Heart left ventricle (tissue), 16 donors: ENCODE results near the gene KLHL26. TPM values are rescaled to one million over a fixed set of nuclear protein-coding genes. Genes with fewer than 3 reads are reported as not detected.

Experiments used
- ATAC-seq, 4 donors: fragments of 200-7000 bp; cut with Tn5 transposase; one replicate each; pipeline ENCODE4 v1.9.1; 2020 to 2022; ENCODE audit warnings: moderate library complexity in 4 of 4, mild to moderate bottlenecking in 3 of 4, moderate number of reproducible peaks in 1 of 4
- DNase-seq, 5 donors: peaks; one replicate each; pipeline ENCODE4 v3.0.0-alpha.2; 2020
- H3K27ac ChIP-seq, 12 donors: fragments of 200-600 bp; sonication (generic) in 4 of 12; one replicate each; pipeline versions ENCODE4 v1.5.0 to v1.8.0; 2016 to 2022; ENCODE audit warnings: mild to moderate bottlenecking in 2 of 12
- H3K27me3 ChIP-seq, 9 donors: fragments of 200-600 bp; sonication (generic) in 2 of 9; one replicate each; pipeline versions ENCODE4 v1.5.1 to v1.8.0; 2016 to 2022; ENCODE audit warnings: mild to moderate bottlenecking in 3 of 9
- H3K36me3 ChIP-seq, 9 donors: fragments of 200-600 bp; sonication (generic) in 2 of 9; one replicate each; pipeline versions ENCODE4 v1.5.0 to v1.8.0; 2018 to 2022; ENCODE audit warnings: mild to moderate bottlenecking in 2 of 9
- H3K4me1 ChIP-seq, 12 donors: fragments of 200-600 bp; sonication (generic) in 4 of 12; one replicate each; pipeline versions ENCODE4 v1.5.0 to v1.8.0; 2016 to 2022; ENCODE audit warnings: mild to moderate bottlenecking in 3 of 12
- H3K4me3 ChIP-seq, 12 donors: fragments of 200-600 bp; sonication (generic) in 4 of 12; one replicate each; pipeline versions ENCODE4 v1.5.0 to v1.8.0; 2017 to 2022; ENCODE audit warnings: mild to moderate bottlenecking in 9 of 12, moderate library complexity in 4 of 12
- H3K9me3 ChIP-seq, 12 donors: fragments of 200-600 bp; sonication (generic) in 4 of 12; one replicate each; pipeline versions ENCODE4 v1.5.0 to v1.8.0; 2016 to 2022; ENCODE audit warnings: mild to moderate bottlenecking in 1 of 12
- CTCF ChIP-seq, 12 donors: fragments of 200-600 bp; sonication (generic) in 4 of 12; IDR thresholded peaks; one replicate each; pipeline versions ENCODE4 v1.5.0 to v1.8.0; 2018 to 2022; ENCODE audit warnings: antibody characterized with exemption in 12 of 12, mild to moderate bottlenecking in 5 of 12
- POLR2A ChIP-seq, 2 donors: fragments of 450-650 bp; IDR thresholded peaks; one replicate each; pipeline ENCODE4 v1.6.1; 2017; ENCODE audit warnings: antibody characterized with exemption in 2 of 2, mild to moderate bottlenecking in 2 of 2, moderate library complexity in 2 of 2
- WGBS, 4 donors: extraction: QIAGEN DNeasy Blood & Tissue Kit in 2 of 4; methylation state at CpG; one replicate each; pipeline versions ENCODE4 v1.1.5 to v1.1.7; 2013 to 2018; 5-methylcytosine and 5-hydroxymethylcytosine counted together
- intact Hi-C, 10 donors: fragments of 100-400 bp; cut with DNase I; formaldehyde crosslinking; loops; one replicate each; pipeline versions ENCODE4 v1.11.1 to v1.14.2; 2022
- polyA plus RNA-seq, 2 donors: library from polyadenylated mRNA; stranded (reverse); fragments of 200-250 nt; gene quantifications; one replicate each; pipeline ENCODE4 v1.2.3, GENCODE V29; 2013
- total RNA-seq, 9 donors: library from RNA; depleted of rRNA in 2 of 9; stranded (reverse); fragments of >200 nt in 2 of 9; fragmentation: NEBNext Ultra II Directional in 3 of 9; extraction: Animal tissue kit (Norgen Biotek cat#: 25700) in 3 of 9; gene quantifications; one replicate each; pipeline versions ENCODE4 v1.1.0 to v1.2.4, GENCODE V29; 2016 to 2023
- donor health status: ischemic (EF 13 %, LVEDD 7.1; RV severe dilation, severe dysfunction).
- donor health status: healthy with polysubstance abuse.
- donor health status: DM: no; HTN: yes; CAD: no.
- donor health status: DM: no; HTN: no; CAD: no.
- donor health status: ischemic (EF 25% LVEDD 6.9; RV normal size, moderate dysfunction).
- donor health status: ischemic (EF 25% LVEDD 5.7; RV mildly dilated, moderate dysfunction).
- donor health status: healthy.
- donor health status: DM: yes; HTN: yes; CAD: no.
- donor health status: ischemic (EF 35%, LVEDD 5.7; RV mildly dilated, moderate dysfunction).
- donor health status: nonischemic (EF 11% LVEDD 7.7; RV severe dilation, severe dysfunction).
- donor health status: DM: yes; HTN: yes; CAD: no.
- donor health status: PGD.
- donor health status: ischemic (EF 29% LVEDD 5.4; RV normal size, mild dysfunction).
- donor health status: nonischemic (EF 23%, LVEDD 6.1; RV moderate dilation, normal function).

Gene KLHL26
- total and polyA plus RNA-seq, 11 donors = 2.8 to 11.4 (median 5.8) TPM

- TF ChIP-seq POLR2A (IDR thresholded peaks at IDR 0.05) (no peak), CTCF (IDR thresholded peaks at IDR 0.05) (no peak)
- H3K9me3 ChIP-seq = no peaks in the 10 kb centered on the region
- WGBS, 4 donors = 96 to 97% (median 97%) methylated on average over 47 to 55 of the region's 55 CpGs
- peaks cover 0 to 53% (median 24%) of the 10 kb centered on the region in 9 donors for H3K36me3 ChIP-seq
- intact Hi-C loops = no loop called here
- ATAC-seq (no peak), DNase-seq (no peak)
- no peaks in the 10 kb centered on the region for H3K27me3 ChIP-seq
- peaks cover 0 to 27% (median 4%) of the 10 kb centered on the region in 12 donors for H3K4me1 ChIP-seq
- H3K27ac ChIP-seq = no peak overlapping the region
- H3K4me3 ChIP-seq = no peak overlapping the region
Observed at GRCh38 chr19:18667531-18668251, 30.9 kb downstream of the KLHL26 start.

- H3K27ac ChIP-seq = no peak overlapping the region
- 98 to 99% (median 98%) methylated on average over 16 to 38 of the region's 38 CpGs for WGBS, 4 donors
- H3K27me3 ChIP-seq = no peaks in the 10 kb centered on the region
- no peak overlapping the region for H3K4me3 ChIP-seq
- DNase-seq (no peak), ATAC-seq (no peak)
- H3K9me3 ChIP-seq = no peaks in the 10 kb centered on the region
- H3K36me3 ChIP-seq = peaks cover 0 to 53% (median 24%) of the 10 kb centered on the region in 9 donors
- intact Hi-C loops = no loop called here
- H3K4me1 ChIP-seq = peaks cover 0 to 27% (median 4%) of the 10 kb centered on the region in 12 donors
- TF ChIP-seq CTCF (IDR thresholded peaks at IDR 0.05) (no peak), POLR2A (IDR thresholded peaks at IDR 0.05) (no peak)
Observed at GRCh38 chr19:18668252-18668631, 31.4 kb downstream of the KLHL26 start.

- intact Hi-C loops = no loop called here
- no peak overlapping the region for H3K4me3 ChIP-seq
- DNase-seq (no peak), ATAC-seq (no peak)
- 95 to 97% (median 96%) methylated on average over 22 to 58 of the region's 58 CpGs for WGBS, 4 donors
- H3K4me1 ChIP-seq = peaks cover 0 to 27% (median 4%) of the 10 kb centered on the region in 12 donors
- no peaks in the 10 kb centered on the region for H3K9me3 ChIP-seq
- H3K27me3 ChIP-seq = no peaks in the 10 kb centered on the region
- H3K27ac ChIP-seq = no peak overlapping the region
- TF ChIP-seq CTCF (IDR thresholded peaks at IDR 0.05) (no peak), POLR2A (IDR thresholded peaks at IDR 0.05) (no peak)
- H3K36me3 ChIP-seq = peaks cover 0 to 53% (median 24%) of the 10 kb centered on the region in 9 donors
Observed at GRCh38 chr19:18668744-18669523, 32.1 kb downstream of the KLHL26 start.

DNA sequence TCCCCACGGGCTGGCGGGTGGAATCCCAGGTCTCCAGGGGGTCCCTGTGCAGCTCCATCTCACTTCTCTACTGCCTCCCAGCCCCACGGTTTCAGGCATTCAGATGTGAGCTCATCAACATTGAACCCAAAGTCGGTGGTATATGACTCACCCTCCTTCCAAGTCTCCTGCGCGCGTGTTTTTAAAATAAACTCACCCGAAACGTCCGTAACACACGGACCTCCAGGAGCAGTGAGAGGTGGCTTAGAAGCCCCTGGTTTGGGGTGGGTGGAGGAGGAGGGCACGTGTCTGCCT lies 32.6 kb downstream of the KLHL26 start:
- H3K36me3 ChIP-seq = peaks cover 0 to 53% (median 24%) of the 10 kb centered on the region in 9 donors
- peaks cover 0 to 32% (median 6%) of the 10 kb centered on the region in 12 donors for H3K4me1 ChIP-seq
- DNase-seq = no peak
- TF ChIP-seq POLR2A (IDR thresholded peaks at IDR 0.05) = no peak
- TF ChIP-seq CTCF (IDR thresholded peaks at IDR 0.05) = no peak
- intact Hi-C loops = no loop called here
- no peaks in the 10 kb centered on the region for H3K27me3 ChIP-seq
- WGBS, 4 donors = 89 to 94% (median 91%) methylated on average over 12 of the region's 12 CpGs
- no peak overlapping the region for H3K27ac ChIP-seq
- ATAC-seq = no peak
- no peaks in the 10 kb centered on the region for H3K9me3 ChIP-seq
- H3K4me3 ChIP-seq = no peak overlapping the region
